ENCODE measurements around the gene SERINC5. TPM values are rescaled to one million over a fixed set of nuclear protein-coding genes. Genes with fewer than 3 reads are reported as not detected.

SERINC5 gene
- polyA plus RNA-seq, 1 of the 3 experiments (the other 2 are of a cell fraction) = 4.5 TPM

DNA sequence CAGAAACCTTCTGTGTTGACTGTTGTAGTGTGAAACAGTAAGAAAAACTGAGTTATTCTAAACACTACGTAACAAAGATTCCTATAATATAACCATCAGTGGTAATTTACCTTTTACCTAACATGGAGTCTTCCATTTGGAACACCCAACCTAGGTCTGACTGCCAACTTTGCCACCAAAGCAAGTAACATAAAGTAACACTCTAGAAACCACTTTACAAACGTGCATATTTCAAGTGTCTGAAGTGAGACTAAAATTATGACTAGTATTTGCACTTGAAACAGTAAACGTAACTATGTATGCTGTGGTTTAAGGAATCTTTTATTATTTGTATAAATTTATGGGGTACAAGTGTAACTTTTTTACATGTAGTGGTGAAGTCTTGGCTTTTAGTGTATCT, 95.6 kb downstream of the SERINC5 start:
- Histone ChIP-seq H3K9me3 (no peaks in the 10 kb centered on the region), H3K36me3 (replicated peaks in 1 of 2; ENCODE audit: control insufficient read depth in 1 of 2, insufficient read depth in 2 of 2, low read length in 1 of 2) (peaks cover 0 to 18% of the 10 kb centered on the region in 2 experiments), H4K20me1 (ENCODE audit: insufficient read depth) (no peaks in the 10 kb centered on the region), H3K9me2 (no peaks in the 10 kb centered on the region), H3K4me2 (no peak overlapping the region), H3F3A (replicated peaks; ENCODE audit: insufficient read depth) (peaks cover 3% of the 10 kb centered on the region), H3K4me3 (ENCODE audit: low read depth in 2 of 2, low read length in 1 of 2) (no peak overlapping the region), H3K27ac (ENCODE audit: low read depth in 2 of 2, low read length in 1 of 2) (no peak overlapping the region), H3K9ac (no peak overlapping the region), H3K27me3 (ENCODE audit: insufficient read depth) (no peaks in the 10 kb centered on the region), H3K4me1 (ENCODE audit: control insufficient read depth in 1 of 2, insufficient read depth in 2 of 2, low read depth in 1 of 2, low read length in 1 of 2) (no peaks in the 10 kb centered on the region), H3K79me2 (ENCODE audit: insufficient read depth) (no peaks in the 10 kb centered on the region), H2AFZ (ENCODE audit: low read depth) (no peak overlapping the region)
- 87% methylated on average over 3 of the region's 3 CpGs for WGBS (ENCODE audit: low lambda C conversion rate)
- DNase-seq = no peak
- CTCF ChIA-PET = no interaction called here
- no peak for TF ChIP-seq SIN3A (IDR thresholded peaks at IDR 0.05; ENCODE audit: borderline replicate concordance, low read depth, low read length)
- TF ChIP-seq FOSL2 (IDR thresholded peaks at IDR 0.05; ENCODE audit: borderline replicate concordance, low read depth) = no peak
- no peak for TF ChIP-seq SMC3 (IDR thresholded peaks at IDR 0.05; ENCODE audit: low read depth, low read length)
- POLR2A ChIA-PET = no interaction called here

- DNase-seq = no peak
- Histone ChIP-seq H3K4me2 (no peak overlapping the region), H3K27ac (ENCODE audit: low read depth in 2 of 2, low read length in 1 of 2) (no peak overlapping the region), H2AFZ (ENCODE audit: low read depth) (no peak overlapping the region), H3K4me1 (ENCODE audit: control insufficient read depth in 1 of 2, insufficient read depth in 2 of 2, low read depth in 1 of 2, low read length in 1 of 2) (no peaks in the 10 kb centered on the region; a peak in 1 of 4 replicates), H3K4me3 (ENCODE audit: low read depth in 2 of 2, low read length in 1 of 2) (no peak overlapping the region), H3K9me3 (no peaks in the 10 kb centered on the region), H4K20me1 (ENCODE audit: insufficient read depth) (no peaks in the 10 kb centered on the region), H3K79me2 (ENCODE audit: insufficient read depth) (no peaks in the 10 kb centered on the region), H3K9ac (no peak overlapping the region), H3K27me3 (ENCODE audit: insufficient read depth) (no peaks in the 10 kb centered on the region), H3K36me3 (replicated peaks in 1 of 2; ENCODE audit: control insufficient read depth in 1 of 2, insufficient read depth in 2 of 2, low read length in 1 of 2) (peaks cover 0 to 12% of the 10 kb centered on the region in 2 experiments), H3K9me2 (no peaks in the 10 kb centered on the region), H3F3A (replicated peaks; ENCODE audit: insufficient read depth) (peaks cover 3% of the 10 kb centered on the region)
- ChIA-PET CTCF (no interaction called here), POLR2A (no interaction called here)
- TF ChIP-seq FOXJ3 (CRISPR knock-in tag; IDR thresholded peaks at IDR 0.05) (no peak), FOXM1 (IDR thresholded peaks at IDR 0.05; ENCODE audit: low read depth) (no peak), PBX3 (IDR thresholded peaks at IDR 0.05) (no peak), GABPA (IDR thresholded peaks at IDR 0.05; ENCODE audit: low read depth) (no peak), TEAD4 (IDR thresholded peaks at IDR 0.05; ENCODE audit: borderline replicate concordance, insufficient read depth) (no peak), CHD2 (IDR thresholded peaks at IDR 0.05; ENCODE audit: low read length, partially characterized antibody) (no peak), USF1 (IDR thresholded peaks at IDR 0.05; ENCODE audit: borderline replicate concordance, low read depth) (no peak), MEF2A (IDR thresholded peaks at IDR 0.05; ENCODE audit: borderline replicate concordance, low read depth) (no peak), ZBTB33 (IDR thresholded peaks at IDR 0.05; ENCODE audit: borderline replicate concordance, low read depth) (no peak)
- TF ChIP-seq, protein P1, sequence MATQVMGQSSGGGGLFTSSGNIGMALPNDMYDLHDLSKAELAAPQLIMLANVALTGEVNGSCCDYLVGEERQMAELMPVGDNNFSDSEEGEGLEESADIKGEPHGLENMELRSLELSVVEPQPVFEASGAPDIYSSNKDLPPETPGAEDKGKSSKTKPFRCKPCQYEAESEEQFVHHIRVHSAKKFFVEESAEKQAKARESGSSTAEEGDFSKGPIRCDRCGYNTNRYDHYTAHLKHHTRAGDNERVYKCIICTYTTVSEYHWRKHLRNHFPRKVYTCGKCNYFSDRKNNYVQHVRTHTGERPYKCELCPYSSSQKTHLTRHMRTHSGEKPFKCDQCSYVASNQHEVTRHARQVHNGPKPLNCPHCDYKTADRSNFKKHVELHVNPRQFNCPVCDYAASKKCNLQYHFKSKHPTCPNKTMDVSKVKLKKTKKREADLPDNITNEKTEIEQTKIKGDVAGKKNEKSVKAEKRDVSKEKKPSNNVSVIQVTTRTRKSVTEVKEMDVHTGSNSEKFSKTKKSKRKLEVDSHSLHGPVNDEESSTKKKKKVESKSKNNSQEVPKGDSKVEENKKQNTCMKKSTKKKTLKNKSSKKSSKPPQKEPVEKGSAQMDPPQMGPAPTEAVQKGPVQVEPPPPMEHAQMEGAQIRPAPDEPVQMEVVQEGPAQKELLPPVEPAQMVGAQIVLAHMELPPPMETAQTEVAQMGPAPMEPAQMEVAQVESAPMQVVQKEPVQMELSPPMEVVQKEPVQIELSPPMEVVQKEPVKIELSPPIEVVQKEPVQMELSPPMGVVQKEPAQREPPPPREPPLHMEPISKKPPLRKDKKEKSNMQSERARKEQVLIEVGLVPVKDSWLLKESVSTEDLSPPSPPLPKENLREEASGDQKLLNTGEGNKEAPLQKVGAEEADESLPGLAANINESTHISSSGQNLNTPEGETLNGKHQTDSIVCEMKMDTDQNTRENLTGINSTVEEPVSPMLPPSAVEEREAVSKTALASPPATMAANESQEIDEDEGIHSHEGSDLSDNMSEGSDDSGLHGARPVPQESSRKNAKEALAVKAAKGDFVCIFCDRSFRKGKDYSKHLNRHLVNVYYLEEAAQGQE (IDR thresholded peaks at IDR 0.05; ENCODE audit: low read depth, low read length) = no peak
- TF ChIP-seq, protein P2, sequence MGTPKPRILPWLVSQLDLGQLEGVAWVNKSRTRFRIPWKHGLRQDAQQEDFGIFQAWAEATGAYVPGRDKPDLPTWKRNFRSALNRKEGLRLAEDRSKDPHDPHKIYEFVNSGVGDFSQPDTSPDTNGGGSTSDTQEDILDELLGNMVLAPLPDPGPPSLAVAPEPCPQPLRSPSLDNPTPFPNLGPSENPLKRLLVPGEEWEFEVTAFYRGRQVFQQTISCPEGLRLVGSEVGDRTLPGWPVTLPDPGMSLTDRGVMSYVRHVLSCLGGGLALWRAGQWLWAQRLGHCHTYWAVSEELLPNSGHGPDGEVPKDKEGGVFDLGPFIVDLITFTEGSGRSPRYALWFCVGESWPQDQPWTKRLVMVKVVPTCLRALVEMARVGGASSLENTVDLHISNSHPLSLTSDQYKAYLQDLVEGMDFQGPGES (IDR thresholded peaks at IDR 0.05; ENCODE audit: low read depth, low read length) = no peak
- 92% methylated on average over 3 of the region's 3 CpGs for WGBS (ENCODE audit: low lambda C conversion rate)
These were observed 96.6 kb downstream of the SERINC5 start for GRCh38 chr5:80159133-80159815.
